ENCODE results near the gene GABRR1.

DNA sequence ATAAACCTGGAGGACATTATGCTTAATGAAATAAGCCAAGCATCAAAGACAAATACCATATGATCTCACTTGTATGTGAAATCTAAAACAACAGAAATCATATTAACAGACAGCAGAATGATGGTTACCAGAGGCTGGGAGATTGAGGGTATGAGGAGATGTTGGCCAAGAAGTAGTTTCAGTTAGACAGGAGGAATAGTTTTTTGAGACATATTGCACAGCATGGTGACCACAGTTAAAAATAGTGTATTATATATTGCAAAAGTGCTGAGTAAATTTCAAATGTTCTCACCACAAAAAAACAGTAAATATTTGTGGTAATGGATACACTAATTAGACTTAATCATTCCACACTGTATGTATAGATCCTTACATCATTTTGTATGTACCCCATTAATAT lies 1.8 kb downstream of the GABRR1 start:
- TF ChIP-seq EZH2 (IDR thresholded peaks at IDR 0.05; ENCODE audit: insufficient read depth, poor library complexity, severe bottlenecking) (no peak), EZH2phosphoT487 (IDR thresholded peaks at IDR 0.05; ENCODE audit: insufficient read depth, low read depth) (no peak)
